ENCODE measurements around the gene UNCX. TPM values are rescaled to one million over a fixed set of nuclear protein-coding genes. Genes with fewer than 3 reads are reported as not detected.
"Not testable (repeated sequence)": the region's sequence is repeated elsewhere in the genome, so short reads cannot be mapped to it uniquely, and the experiment has no call there.

The UNCX gene
- total RNA-seq, 1 experiment from 2014 or later = 1.9 TPM

- Histone ChIP-seq H3K4me1 (ENCODE audit: insufficient read depth, low read length, poor library complexity, severe bottlenecking) (no peaks in the 10 kb centered on the region), H3K9me3 (ENCODE audit: low read depth, low read length, poor library complexity, severe bottlenecking) (no peaks in the 10 kb centered on the region), H3K4me3 (ENCODE audit: low read depth, low read length, poor library complexity, severe bottlenecking) (no peak overlapping the region), H3K36me3 (ENCODE audit: insufficient read depth, low read length, poor library complexity, severe bottlenecking) (no peaks in the 10 kb centered on the region), H3K27ac (ENCODE audit: low read depth, low read length, poor library complexity, severe bottlenecking) (no peak overlapping the region), H3K27me3 (replicated peaks; ENCODE audit: insufficient read depth, low read depth, low read length, poor library complexity) (peaks cover 26% of the 10 kb centered on the region)
- intact Hi-C loops (cut with micrococcal nuclease; ENCODE audit: unreplicated experiment) = no loop called here
- DNase-seq (ENCODE audit: low spot score) = no peak
- POLR2A ChIA-PET (ENCODE audit: low non-redundant PET) = no interaction called here
- no peak for TF ChIP-seq EZH2 (IDR thresholded peaks at IDR 0.05; ENCODE audit: borderline replicate concordance, low read depth, low read length, poor library complexity, severe bottlenecking)
- no peak for TF ChIP-seq CTCF (conservative IDR thresholded peaks at IDR 0.05; ENCODE audit: low read depth, low read length)
- BruUV-seq (replicated peaks) = no TSS peak
- CTCF ChIA-PET = no interaction called here
Observed at GRCh38 chr7:1260244-1260635, 27.6 kb downstream of the UNCX start.

GRCh38 chr7:1261036-1261435 is 28.4 kb downstream of the UNCX start:
- BruUV-seq (replicated peaks) = not testable (repeated sequence)

GRCh38 chr7:1262441-1262840 is 29.8 kb downstream of the UNCX start:
- peaks cover 38% of the 10 kb centered on the region for H3K27me3 ChIP-seq (replicated peaks; ENCODE audit: insufficient read depth, low read depth, low read length, poor library complexity)
- H3K27ac ChIP-seq (ENCODE audit: low read depth, low read length, poor library complexity, severe bottlenecking) = no peak overlapping the region
- no peak for DNase-seq (ENCODE audit: low spot score)
- POLR2A ChIA-PET (ENCODE audit: low non-redundant PET) = no interaction called here
- no peaks in the 10 kb centered on the region for H3K9me3 ChIP-seq (ENCODE audit: low read depth, low read length, poor library complexity, severe bottlenecking)
- no TSS peak for BruUV-seq (replicated peaks)
- intact Hi-C loops (cut with micrococcal nuclease; ENCODE audit: unreplicated experiment) = no loop called here
- H3K36me3 ChIP-seq (ENCODE audit: insufficient read depth, low read length, poor library complexity, severe bottlenecking) = no peaks in the 10 kb centered on the region
- CTCF ChIA-PET = no interaction called here
- no peak for TF ChIP-seq CTCF (conservative IDR thresholded peaks at IDR 0.05; ENCODE audit: low read depth, low read length)
- TF ChIP-seq EZH2 (IDR thresholded peaks at IDR 0.05; ENCODE audit: borderline replicate concordance, low read depth, low read length, poor library complexity, severe bottlenecking) = no peak
- no peaks in the 10 kb centered on the region for H3K4me1 ChIP-seq (ENCODE audit: insufficient read depth, low read length, poor library complexity, severe bottlenecking)
- no peak overlapping the region for H3K4me3 ChIP-seq (ENCODE audit: low read depth, low read length, poor library complexity, severe bottlenecking)

More at GRCh38 chr7:1261036-1261435, 28.4 kb downstream of the UNCX start:
- H3K9me3 ChIP-seq (ENCODE audit: low read depth, low read length, poor library complexity, severe bottlenecking); CTCF ChIA-PET; H3K4me3 ChIP-seq (ENCODE audit: low read depth, low read length, poor library complexity, severe bottlenecking); POLR2A ChIA-PET (ENCODE audit: low non-redundant PET); DNase-seq (ENCODE audit: low spot score); H3K4me1 ChIP-seq (ENCODE audit: insufficient read depth, low read length, poor library complexity, severe bottlenecking); H3K27ac ChIP-seq (ENCODE audit: low read depth, low read length, poor library complexity, severe bottlenecking); H3K36me3 ChIP-seq (ENCODE audit: insufficient read depth, low read length, poor library complexity, severe bottlenecking); intact Hi-C loops (cut with micrococcal nuclease; ENCODE audit: unreplicated experiment): not testable (repeated sequence)
- H3K27me3 ChIP-seq (replicated peaks; ENCODE audit: insufficient read depth, low read depth, low read length, poor library complexity) = peaks cover 32% of the 10 kb centered on the region

- no peak overlapping the region for H3K27ac ChIP-seq (ENCODE audit: low read depth, low read length, poor library complexity, severe bottlenecking)
- H3K4me1 ChIP-seq (ENCODE audit: insufficient read depth, low read length, poor library complexity, severe bottlenecking) = no peaks in the 10 kb centered on the region
- POLR2A ChIA-PET (ENCODE audit: low non-redundant PET) = no interaction called here
- H3K4me3 ChIP-seq (ENCODE audit: low read depth, low read length, poor library complexity, severe bottlenecking) = no peak overlapping the region
- H3K9me3 ChIP-seq (ENCODE audit: low read depth, low read length, poor library complexity, severe bottlenecking) = no peaks in the 10 kb centered on the region
- TF ChIP-seq CTCF (conservative IDR thresholded peaks at IDR 0.05; ENCODE audit: low read depth, low read length) = no peak
- no peak for TF ChIP-seq EZH2 (IDR thresholded peaks at IDR 0.05; ENCODE audit: borderline replicate concordance, low read depth, low read length, poor library complexity, severe bottlenecking)
- no TSS peak for BruUV-seq (replicated peaks)
- no peaks in the 10 kb centered on the region for H3K36me3 ChIP-seq (ENCODE audit: insufficient read depth, low read length, poor library complexity, severe bottlenecking)
- intact Hi-C loops (cut with micrococcal nuclease; ENCODE audit: unreplicated experiment) = no loop called here
- peaks cover 38% of the 10 kb centered on the region for H3K27me3 ChIP-seq (replicated peaks; ENCODE audit: insufficient read depth, low read depth, low read length, poor library complexity)
- CTCF ChIA-PET = interaction anchor here (0.5 to 0.6 kb wide), 3 partner anchors 37 to 105 kb away, joined by 3 read pairs; no protein-coding TSS in a partner anchor
- no peak for DNase-seq (ENCODE audit: low spot score)
Observed at GRCh38 chr7:1263391-1263951, 30.8 kb downstream of the UNCX start.
